GM23338 (cell line): ENCODE measurements around the gene DNAH8. TPM values are rescaled to one million over a fixed set of nuclear protein-coding genes. Genes with fewer than 3 reads are reported as not detected.

Source experiments
- ATAC-seq: fragments of 200-7000 bp; cut with Tn5 transposase; 3 replicates; pipeline ENCODE4 v1.9.1; 2020
- DNase-seq: peaks from one replicate; pipeline ENCODE4 v3.0.0-alpha.2; 2015; ENCODE audit warnings: low spot score
- H2AFZ ChIP-seq: fragments of 200-600 bp; sonication (generic); 2 replicates; pipeline ENCODE4 v1.8.0; 2016; ENCODE audit warnings: antibody characterized with exemption, mild to moderate bottlenecking, moderate library complexity
- H3F3A ChIP-seq: fragments of 200-600 bp; sonication (generic); replicated peaks from 2 replicates; pipeline ENCODE4 v1.8.0; 2017; ENCODE audit warnings: antibody characterized with exemption, mixed run types, low read depth
- H3K27ac ChIP-seq: fragments of 200-600 bp; sonication (generic); 2 replicates; pipeline ENCODE4 v1.6.1; 2016; ENCODE audit warnings: low read depth
- H3K27me3 ChIP-seq: fragments of 200-600 bp; sonication (generic); 2 replicates; pipeline ENCODE4 v1.8.0; 2016; ENCODE audit warnings: mild to moderate bottlenecking, mixed run types, moderate library complexity; ENCODE audit not compliant: insufficient read depth
- H3K36me3 ChIP-seq: fragments of 200-600 bp; sonication (generic); 2 replicates; pipeline ENCODE4 v1.8.0; 2016; ENCODE audit warnings: mild to moderate bottlenecking; ENCODE audit not compliant: insufficient read depth
- H3K4me1 ChIP-seq: fragments of 200-600 bp; sonication (generic); 2 replicates; pipeline ENCODE4 v1.8.0; 2016; ENCODE audit warnings: mild to moderate bottlenecking, moderate library complexity; ENCODE audit not compliant: insufficient read depth
- H3K4me2 ChIP-seq: fragments of 200-600 bp; sonication (generic); 2 replicates; pipeline ENCODE4 v1.7.1; 2017; ENCODE audit warnings: mixed run types
- H3K4me3 ChIP-seq: fragments of 200-600 bp; sonication (generic); 2 replicates; pipeline ENCODE4 v1.6.1; 2016; ENCODE audit warnings: mixed run types
- H3K79me2 ChIP-seq: fragments of 200-600 bp; sonication (generic); replicated peaks from 2 replicates; pipeline ENCODE4 v1.8.0; 2017; ENCODE audit warnings: mild to moderate bottlenecking; ENCODE audit not compliant: insufficient read depth
- H3K9me2 ChIP-seq: fragments of 200-600 bp; sonication (generic); 2 replicates; pipeline ENCODE4 v1.8.0; 2017; ENCODE audit not compliant: insufficient read depth
- H4K20me1 ChIP-seq: fragments of 200-600 bp; sonication (generic); replicated peaks from 2 replicates; pipeline ENCODE4 v1.8.0; 2017; ENCODE audit warnings: mild to moderate bottlenecking; ENCODE audit not compliant: insufficient read depth
- H3K27ac Mint-ChIP-seq: 2 replicates; pipeline ENCODE4 v1.8.0; 2020; ENCODE audit warnings: inconsistent platforms, mild to moderate bottlenecking, moderate library complexity, mixed read lengths
- H3K27me3 Mint-ChIP-seq: 3 replicates; pipeline ENCODE4 v1.8.0; 2022; ENCODE audit warnings: low read depth, mild to moderate bottlenecking, moderate library complexity, mixed read lengths, inconsistent platforms; ENCODE audit not compliant: insufficient read depth, poor library complexity
- H3K36me3 Mint-ChIP-seq: 3 replicates; pipeline ENCODE4 v1.8.0; 2021; ENCODE audit warnings: low read depth, mild to moderate bottlenecking, inconsistent platforms, moderate library complexity, mixed read lengths
- H3K4me1 Mint-ChIP-seq: 3 replicates; pipeline ENCODE4 v1.8.0; 2020; ENCODE audit warnings: mild to moderate bottlenecking, inconsistent platforms, mixed read lengths
- H3K4me3 Mint-ChIP-seq: 3 replicates; pipeline ENCODE4 v1.8.0; 2021; ENCODE audit warnings: moderate library complexity, mild to moderate bottlenecking, inconsistent platforms, mixed read lengths
- H3K9me3 Mint-ChIP-seq: 3 replicates; pipeline ENCODE4 v1.8.0; 2020; ENCODE audit warnings: moderate library complexity, mild to moderate bottlenecking, inconsistent platforms, mixed read lengths
- CREB1 ChIP-seq: fragments of 250-450 bp; sonication (Bioruptor Pico); IDR thresholded peaks from 2 replicates; pipeline ENCODE4 v1.5.0; 2020; ENCODE audit warnings: low read depth, mild to moderate bottlenecking, moderate library complexity
- EZH2 ChIP-seq: fragments of 200-600 bp; sonication (generic); IDR thresholded peaks from one replicate; pipeline ENCODE4 v1.8.0; 2017; ENCODE audit warnings: antibody characterized with exemption, mild to moderate bottlenecking, low read depth; ENCODE audit not compliant: unreplicated experiment
- EZH2phosphoT487 ChIP-seq: fragments of 200-600 bp; sonication (generic); IDR thresholded peaks from one replicate; pipeline ENCODE4 v1.8.1; 2018; ENCODE audit warnings: antibody characterized with exemption; ENCODE audit not compliant: unreplicated experiment
- JUNB ChIP-seq: IDR thresholded peaks from one replicate; pipeline ENCODE4 v1.6.1; 2016; ENCODE audit warnings: antibody characterized with exemption; ENCODE audit not compliant: unreplicated experiment
- POLR2AphosphoS5 ChIP-seq: IDR thresholded peaks from 2 replicates; pipeline ENCODE4 v1.6.1; 2016; ENCODE audit warnings: antibody characterized with exemption, low read depth
- REST ChIP-seq: IDR thresholded peaks from one replicate; pipeline ENCODE4 v1.6.1; 2018; ENCODE audit warnings: antibody characterized with exemption; ENCODE audit not compliant: unreplicated experiment
- STAT1 ChIP-seq: IDR thresholded peaks from one replicate; pipeline ENCODE4 v1.6.1; 2016; ENCODE audit warnings: antibody characterized with exemption; ENCODE audit not compliant: unreplicated experiment
- ZNF114 ChIP-seq: fragments of 250-450 bp; sonication (Bioruptor Pico); IDR thresholded peaks from 2 replicates; pipeline ENCODE4 v1.5.0; 2020; ENCODE audit warnings: mild to moderate bottlenecking, moderate library complexity
- ZNF331 ChIP-seq: fragments of 250-450 bp; sonication (Bioruptor Pico); IDR thresholded peaks from 2 replicates; pipeline ENCODE4 v1.5.0; 2020; ENCODE audit warnings: low read depth, mild to moderate bottlenecking, moderate library complexity
- ZNF462 ChIP-seq: fragments of 250-450 bp; sonication (Bioruptor Pico); IDR thresholded peaks from 2 replicates; pipeline ENCODE4 v1.5.0; 2020; ENCODE audit warnings: mild to moderate bottlenecking, moderate library complexity
- polyA plus RNA-seq: library from polyadenylated mRNA; unstranded; fragments of >200 nt; fragmentation: Nextera tagmentation; extraction: Ambion mirVana; gene quantifications from 2 replicates; pipeline ENCODE4 v1.2.1, GENCODE V29; 2016
- total RNA-seq: library from RNA; depleted of rRNA; stranded (reverse); fragments of >200 nt; shearing (Covaris generic); gene quantifications from 2 replicates; pipeline ENCODE4 v1.2.3, GENCODE V29; 2014

DNAH8 gene
- total and polyA plus RNA-seq, 2 experiments from 2014 or later: 0.02 TPM; not detected in 1

GRCh38 chr6:38688579-38689087 is 26.5 kb upstream of the DNAH8 start (continued):
- no peak for TF ChIP-seq STAT1
- no peak for TF ChIP-seq REST
- TF ChIP-seq EZH2: no peak

GRCh38 chr6:38695227-38695900 is 19.7 kb upstream of the DNAH8 start:
- no peak for ATAC-seq
- Mint-ChIP-seq H3K27ac (no peak overlapping the region), H3K4me1 (peaks cover 2% of the 10 kb centered on the region; the same call in 1 of the 3 replicates), H3K4me3 (no peak overlapping the region), H3K27me3 (peaks cover 2% of the 10 kb centered on the region), H3K36me3 (peaks cover 26% of the 10 kb centered on the region), H3K9me3 (peaks cover 7% of the 10 kb centered on the region)
- Histone ChIP-seq H3K4me2 (no peak overlapping the region), H3K27ac (no peak overlapping the region), H3K79me2 (peaks cover 98% of the 10 kb centered on the region), H3K9me2 (no peaks in the 10 kb centered on the region), H3K4me1 (no peaks in the 10 kb centered on the region), H3K36me3 (peaks cover 4% of the 10 kb centered on the region; the same call in 1 of the 2 replicates), H3F3A (no peaks in the 10 kb centered on the region), H3K27me3 (no peaks in the 10 kb centered on the region), H2AFZ (no peak overlapping the region), H4K20me1 (peaks cover 59% of the 10 kb centered on the region), H3K4me3 (no peak overlapping the region)
- no peak for DNase-seq
- TF ChIP-seq CREB1 (no peak), EZH2 (no peak), ZNF462 (CRISPR knock-in tag) (no peak), REST (no peak), JUNB (no peak), ZNF331 (CRISPR knock-in tag) (no peak), POLR2AphosphoS5 (no peak), ZNF114 (no peak), EZH2phosphoT487 (no peak)
